ENCODE data around the gene SMYD4.

The SMYD4 gene

GRCh38 chr17:1796800-1797199, 32.9 kb downstream of the SMYD4 start:
- Histone ChIP-seq H3K9me2 (replicated peaks; ENCODE audit: control insufficient read depth, low read length) (no peaks in the 10 kb centered on the region), H3F3A (ENCODE audit: control insufficient read depth, insufficient read depth) (peaks cover 8% of the 10 kb centered on the region; the same call in 1 of the 2 replicates), H3K4me3 (ENCODE audit: low read length) (no peak overlapping the region), H3K36me3 (ENCODE audit: control insufficient read depth, low read length) (peaks cover 39% of the 10 kb centered on the region), H3K27ac (ENCODE audit: low read depth, low read length) (no peak overlapping the region), H3K27me3 (ENCODE audit: control insufficient read depth, low read length) (no peaks in the 10 kb centered on the region), H3K4me2 (ENCODE audit: low read length) (no peak overlapping the region), H3K9me3 (ENCODE audit: control insufficient read depth, insufficient read depth, low read length) (no peaks in the 10 kb centered on the region), H4K20me1 (ENCODE audit: control insufficient read depth, insufficient read depth, low read depth, low read length) (no peaks in the 10 kb centered on the region), H3K79me2 (ENCODE audit: control insufficient read depth, low read length) (peaks cover 75% of the 10 kb centered on the region), H3K4me1 (ENCODE audit: control insufficient read depth, low read length) (peaks cover 4% of the 10 kb centered on the region; the same call in 1 of the 2 replicates)
- TF ChIP-seq EZH2phosphoT487 (IDR thresholded peaks at IDR 0.05; ENCODE audit: borderline replicate concordance, low read length), result no peak
- no peak for TF ChIP-seq CTCF (IDR thresholded peaks at IDR 0.05; ENCODE audit: low read depth, low read length, poor library complexity, severe bottlenecking)

GRCh38 chr17:1793447-1793806, 36.3 kb downstream of the SMYD4 start:
- no peak overlapping the region for H3K27ac ChIP-seq (ENCODE audit: low read depth, low read length)
- TF ChIP-seq CTCF (IDR thresholded peaks at IDR 0.05; ENCODE audit: low read depth, low read length, poor library complexity, severe bottlenecking) (no peak), EZH2phosphoT487 (IDR thresholded peaks at IDR 0.05; ENCODE audit: borderline replicate concordance, low read length) (no peak)
- H4K20me1 ChIP-seq (ENCODE audit: control insufficient read depth, insufficient read depth, low read depth, low read length), result no peaks in the 10 kb centered on the region

GRCh38 chr17:1792495-1793446, 36.9 kb downstream of the SMYD4 start:
- Histone ChIP-seq H3K36me3 (ENCODE audit: control insufficient read depth, low read length) (peaks cover 27% of the 10 kb centered on the region), H3K9me2 (replicated peaks; ENCODE audit: control insufficient read depth, low read length) (no peaks in the 10 kb centered on the region), H3K4me1 (ENCODE audit: control insufficient read depth, low read length) (peaks cover 4% of the 10 kb centered on the region; the same call in 1 of the 2 replicates), H3K4me3 (ENCODE audit: low read length) (no peak overlapping the region), H3K79me2 (ENCODE audit: control insufficient read depth, low read length) (peaks cover 82% of the 10 kb centered on the region), H3K4me2 (ENCODE audit: low read length) (no peak overlapping the region), H4K20me1 (ENCODE audit: control insufficient read depth, insufficient read depth, low read depth, low read length) (no peaks in the 10 kb centered on the region), H3K9me3 (ENCODE audit: control insufficient read depth, insufficient read depth, low read length) (no peaks in the 10 kb centered on the region), H3F3A (ENCODE audit: control insufficient read depth, insufficient read depth) (peaks cover 12% of the 10 kb centered on the region; the same call in 1 of the 2 replicates), H3K27ac (ENCODE audit: low read depth, low read length) (no peak overlapping the region), H3K27me3 (ENCODE audit: control insufficient read depth, low read length) (no peaks in the 10 kb centered on the region)
- TF ChIP-seq CTCF (IDR thresholded peaks at IDR 0.05; ENCODE audit: low read depth, low read length, poor library complexity, severe bottlenecking) (no peak), EZH2phosphoT487 (IDR thresholded peaks at IDR 0.05; ENCODE audit: borderline replicate concordance, low read length) (no peak)

More at GRCh38 chr17:1793447-1793806, 36.3 kb downstream of the SMYD4 start:
- no peaks in the 10 kb centered on the region for H3K9me2 ChIP-seq (replicated peaks; ENCODE audit: control insufficient read depth, low read length)
- peaks cover 12% of the 10 kb centered on the region; the same call in 1 of the 2 replicates for H3F3A ChIP-seq (ENCODE audit: control insufficient read depth, insufficient read depth)
- H3K79me2 ChIP-seq (ENCODE audit: control insufficient read depth, low read length), result peaks cover 86% of the 10 kb centered on the region
- no peak overlapping the region for H3K4me3 ChIP-seq (ENCODE audit: low read length)
- H3K36me3 ChIP-seq (ENCODE audit: control insufficient read depth, low read length), result peaks cover 30% of the 10 kb centered on the region
- peaks cover 4% of the 10 kb centered on the region; the same call in 1 of the 2 replicates for H3K4me1 ChIP-seq (ENCODE audit: control insufficient read depth, low read length)
- H3K4me2 ChIP-seq (ENCODE audit: low read length), result no peak overlapping the region
- H3K27me3 ChIP-seq (ENCODE audit: control insufficient read depth, low read length), result no peaks in the 10 kb centered on the region
- no peaks in the 10 kb centered on the region for H3K9me3 ChIP-seq (ENCODE audit: control insufficient read depth, insufficient read depth, low read length)

Data from DOHH2 (cell line).